K562 (cell line): ENCODE measurements around the gene NUP205. TPM values are rescaled to one million over a fixed set of nuclear protein-coding genes. Genes with fewer than 3 reads are reported as not detected.

Experiments
- ARID1B ChIP-seq: fragments of 450-650 bp; IDR thresholded peaks from 2 replicates; pipeline ENCODE4 v1.6.1; 2016; ENCODE audit warnings: antibody characterized with exemption, mild to moderate bottlenecking, inconsistent platforms
- ATF1 ChIP-seq, 2 experiments: fragments of 450-650 bp in 1 of 2; IDR thresholded peaks; 2 replicates each; pipeline ENCODE4 v1.6.1; 2016; ENCODE audit warnings: missing compliant biosample characterization in 1 of 2, missing genetic modification characterization in 1 of 2
- BCL6 ChIP-seq: fragments of 250-450 bp; sonication (Bioruptor Pico); IDR thresholded peaks from 2 replicates; pipeline ENCODE4 v1.4.0; 2020
- DIDO1 ChIP-seq: fragments of 450-650 bp; IDR thresholded peaks from 2 replicates; pipeline ENCODE4 v1.6.1; 2016; ENCODE audit warnings: low read depth, missing biosample characterization, missing genetic modification characterization
- E2F5 ChIP-seq: sonication (generic); formaldehyde crosslinking; IDR thresholded peaks from 2 replicates; pipeline ENCODE4 v1.8.0; 2022; ENCODE audit warnings: mild to moderate bottlenecking, missing genetic modification reagents
- EHMT2 ChIP-seq: fragments of 450-650 bp; IDR thresholded peaks from 2 replicates; pipeline ENCODE4 v1.6.1; 2018; ENCODE audit warnings: antibody characterized with exemption
- GABPA ChIP-seq: fragments of 200-800 bp; sonication (Bioruptor generic); conservative IDR thresholded peaks from 2 replicates; pipeline ENCODE4 v1.6.1; 2016; ENCODE audit warnings: low read depth, missing genetic modification characterization, missing compliant biosample characterization
- GTF2E2 ChIP-seq: fragments of 200-800 bp; sonication (Bioruptor generic); IDR thresholded peaks from 2 replicates; pipeline ENCODE4 v1.6.1; 2016; ENCODE audit warnings: missing genetic modification characterization, missing compliant biosample characterization
- HIVEP1 ChIP-seq: fragments of 250-450 bp; sonication (Bioruptor Pico); IDR thresholded peaks from 2 replicates; pipeline ENCODE4 v1.4.0; 2020; ENCODE audit warnings: mild to moderate bottlenecking
- HMGXB4 ChIP-seq: sonication (generic); formaldehyde crosslinking; IDR thresholded peaks from 2 replicates; pipeline ENCODE4 v1.8.1; 2023; ENCODE audit warnings: mild to moderate bottlenecking, missing genetic modification reagents
- HNRNPLL ChIP-seq: fragments of 200-400 bp; formaldehyde crosslinking; IDR thresholded peaks from 2 replicates; pipeline ENCODE4 v1.6.1; 2017; ENCODE audit warnings: low read length, low read depth, mild to moderate bottlenecking; ENCODE audit not compliant: poor library complexity, severe bottlenecking
- HSF4 ChIP-seq: fragments of 250-450 bp; sonication (Bioruptor Pico); IDR thresholded peaks from 2 replicates; pipeline ENCODE4 v2.1.2; 2022; ENCODE audit warnings: mild to moderate bottlenecking, moderate library complexity, borderline replicate concordance
- MAFG ChIP-seq: fragments of 450-650 bp; conservative IDR thresholded peaks from 2 replicates; pipeline ENCODE4 v1.6.1; 2016; ENCODE audit warnings: missing genetic modification characterization, missing compliant biosample characterization
- MCM5 ChIP-seq: fragments of 450-650 bp; IDR thresholded peaks from 2 replicates; pipeline ENCODE4 v1.6.1; 2016; ENCODE audit warnings: low read depth
- MTA2 ChIP-seq: fragments of 450-650 bp; IDR thresholded peaks from 2 replicates; pipeline ENCODE4 v1.6.1; 2016; ENCODE audit warnings: low read depth
- NCOA4 ChIP-seq: fragments of 450-650 bp; IDR thresholded peaks from 2 replicates; pipeline ENCODE4 v1.6.1; 2018; ENCODE audit warnings: mild to moderate bottlenecking; ENCODE audit not compliant: partially characterized antibody
- NFIC ChIP-seq: fragments of 450-650 bp; IDR thresholded peaks from 2 replicates; pipeline ENCODE4 v1.6.1; 2017; ENCODE audit warnings: mild to moderate bottlenecking, inconsistent platforms
- NFXL1 ChIP-seq: fragments of 450-650 bp; formaldehyde crosslinking; IDR thresholded peaks from 2 replicates; pipeline ENCODE4 v1.4.0; 2021; ENCODE audit warnings: mild to moderate bottlenecking
- PHB2 ChIP-seq: fragments of 450-650 bp; IDR thresholded peaks from 2 replicates; pipeline ENCODE4 v1.6.1; 2017; ENCODE audit warnings: low read depth
- PTBP1 ChIP-seq: fragments of 200-400 bp; formaldehyde crosslinking; IDR thresholded peaks from 2 replicates; pipeline ENCODE4 v1.6.1; 2017; ENCODE audit warnings: low read depth, low read length
- SIN3B ChIP-seq: fragments of 450-650 bp; IDR thresholded peaks from 2 replicates; pipeline ENCODE4 v1.6.1; 2017; ENCODE audit warnings: low read depth, mild to moderate bottlenecking, moderate library complexity
- SUPT5H ChIP-seq: fragments of 450-650 bp; IDR thresholded peaks from 2 replicates; pipeline ENCODE4 v1.6.1; 2016
- TCFL5 ChIP-seq: fragments of 250-450 bp; sonication (Bioruptor Pico); conservative IDR thresholded peaks from 2 replicates; pipeline ENCODE4 v1.6.1; 2021; ENCODE audit warnings: mild to moderate bottlenecking, moderate library complexity, matching md5 sums
- TSC22D4 ChIP-seq: fragments of 450-650 bp; IDR thresholded peaks from 2 replicates; pipeline ENCODE4 v1.6.1; 2016; ENCODE audit warnings: missing genetic modification characterization, missing biosample characterization, control low read depth
- USF2 ChIP-seq: sonication (generic); formaldehyde crosslinking; IDR thresholded peaks from 2 replicates; pipeline ENCODE4 v1.5.0; 2020; ENCODE audit warnings: missing genetic modification reagents
- ZNF134 ChIP-seq: fragments of 250-450 bp; sonication (Bioruptor Pico); conservative IDR thresholded peaks from 2 replicates; pipeline ENCODE4 v1.4.0; 2020
- ZNF354B ChIP-seq: fragments of 250-450 bp; sonication (Bioruptor Pico); IDR thresholded peaks from 2 replicates; pipeline ENCODE4 v1.4.0; 2020
- ZZZ3 ChIP-seq: fragments of 450-650 bp; IDR thresholded peaks from 2 replicates; pipeline ENCODE4 v1.6.1; 2016; ENCODE audit warnings: antibody characterized with exemption, mild to moderate bottlenecking, moderate library complexity
- polyA plus RNA-seq, 8 experiments: library from polyadenylated mRNA; depleted of rRNA in 4 of 8; stranded (reverse) in 5 of 8; unstranded in 3 of 8; fragments of >200 nt; fragmentation: Nextera tagmentation in 2 of 8; fragmentation: Illumina TruSeq in 1 of 8; extraction: Ambion mirVana in 2 of 8; extraction: Trizol in 1 of 8; gene quantifications; 2 replicates each; pipeline versions ENCODE4 v1.2.1 to v1.2.3, GENCODE V29; 2011 to 2014; ENCODE audit warnings: inconsistent platforms in 1 of 8, missing spikeins in 1 of 8
- total RNA-seq, 7 experiments: library from RNA; depleted of rRNA in 6 of 7; stranded (reverse); fragments of >200 nt in 6 of 7; fragmentation: Illumina TruSeq in 2 of 7; extraction: Trizol in 2 of 7; gene quantifications; 2 replicates each; pipeline versions ENCODE4 v1.2.1 to v1.2.3, GENCODE V29; 2011 to 2021; ENCODE audit warnings: low replicate concordance in 1 of 7

The NUP205 gene
- total and polyA plus RNA-seq, 9 of the 15 experiments (the other 6 are each of a cell fraction or from before 2014, with no cell fraction given), result 101 to 282 (median 193) TPM

DNA sequence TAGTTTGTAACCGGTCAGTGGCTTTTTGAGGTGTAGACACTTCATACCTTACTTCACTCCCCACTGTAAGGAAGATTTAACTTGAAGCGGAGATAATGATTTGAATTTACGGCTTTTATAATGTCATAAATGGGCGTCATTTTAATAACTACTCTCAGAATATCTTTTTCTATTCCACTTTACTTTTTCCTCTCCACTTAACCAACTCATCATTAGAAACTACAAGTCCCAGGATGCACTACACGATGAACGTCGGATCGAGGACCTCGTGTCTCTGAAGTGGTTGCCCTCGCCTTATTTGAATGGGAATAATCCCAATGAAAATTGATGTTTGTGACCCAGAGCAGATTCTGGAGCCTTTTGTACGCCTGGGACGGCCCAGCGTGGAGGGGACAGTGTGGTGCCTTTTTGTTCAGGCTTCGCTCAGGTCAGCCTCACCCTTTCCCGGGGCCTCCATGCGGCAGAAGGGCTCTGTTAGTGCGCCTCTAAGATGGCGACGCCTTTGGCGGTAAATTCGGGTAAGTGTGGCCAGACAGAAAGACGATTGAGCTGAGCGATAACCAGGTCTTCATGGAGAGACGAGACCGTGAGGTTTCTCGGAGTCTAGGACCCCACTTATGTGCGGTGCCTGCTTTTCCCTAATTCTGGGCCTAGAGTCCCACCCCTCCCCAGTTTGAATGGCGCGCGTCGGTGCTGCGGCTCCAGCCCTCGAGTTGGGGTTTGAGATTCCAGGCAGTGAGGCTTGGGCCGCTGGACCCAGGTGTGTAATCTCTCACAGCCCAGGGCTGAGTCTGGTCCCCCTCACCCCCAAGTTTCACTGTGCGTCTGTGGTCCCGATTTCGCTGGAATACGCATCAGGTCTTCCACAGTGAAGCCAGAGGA, at the start of gene NUP205 (continued):
- TF ChIP-seq GTF2E2 (tag) (peak; percentile 99), ATF1 (CRISPR knock-in tag; IDR thresholded peaks at IDR 0.05) (no peak), ATF1 (tag; IDR thresholded peaks at IDR 0.05) (peak; percentile 97), MCM5 (no peak), TCFL5 (CRISPR knock-in tag) (no peak), MAFG (tag) (no peak), TSC22D4 (tag) (no peak), BCL6 (CRISPR knock-in tag) (no peak), NFXL1 (CRISPR knock-in tag) (no peak), DIDO1 (tag) (peak; percentile 93), HNRNPLL (peak; percentile 58), USF2 (CRISPR knock-in tag) (no peak), E2F5 (CRISPR knock-in tag) (peak; percentile 55; the same call in 1 of the 2 replicates), HIVEP1 (CRISPR knock-in tag) (no peak), GABPA (tag) (peak; percentile 58), HMGXB4 (CRISPR knock-in tag) (peak; percentile 81), PTBP1 (no peak), HSF4 (CRISPR knock-in tag) (no peak), ARID1B (peak; percentile 24), NFIC (peak; percentile 55), SIN3B (peak; percentile 84), SUPT5H (peak; percentile 99), ZZZ3 (peak; percentile 84; the same call in 1 of the 2 replicates), NCOA4 (no peak), PHB2 (no peak), ZNF354B (CRISPR knock-in tag) (no peak; the same call in 1 of the 2 replicates), ZNF134 (CRISPR knock-in tag) (no peak), MTA2 (no peak), EHMT2 (no peak)
